Stimulated activated CD8-positive, alpha-beta memory T cell treated with anti-CD3 and anti-CD28 coated beads, Interleukin-4, amount 100 ng/mL, for 48 hours (primary cell): ENCODE data around the gene CTXND2.
"Not testable (repeated sequence)": the region's sequence is repeated elsewhere in the genome, so short reads cannot be mapped to it uniquely, and the experiment has no call there.

Source experiments
- DNase-seq: peaks from one replicate; pipeline ENCODE4 v3.0.0-alpha.2; 2020

Gene CTXND2

DNA sequence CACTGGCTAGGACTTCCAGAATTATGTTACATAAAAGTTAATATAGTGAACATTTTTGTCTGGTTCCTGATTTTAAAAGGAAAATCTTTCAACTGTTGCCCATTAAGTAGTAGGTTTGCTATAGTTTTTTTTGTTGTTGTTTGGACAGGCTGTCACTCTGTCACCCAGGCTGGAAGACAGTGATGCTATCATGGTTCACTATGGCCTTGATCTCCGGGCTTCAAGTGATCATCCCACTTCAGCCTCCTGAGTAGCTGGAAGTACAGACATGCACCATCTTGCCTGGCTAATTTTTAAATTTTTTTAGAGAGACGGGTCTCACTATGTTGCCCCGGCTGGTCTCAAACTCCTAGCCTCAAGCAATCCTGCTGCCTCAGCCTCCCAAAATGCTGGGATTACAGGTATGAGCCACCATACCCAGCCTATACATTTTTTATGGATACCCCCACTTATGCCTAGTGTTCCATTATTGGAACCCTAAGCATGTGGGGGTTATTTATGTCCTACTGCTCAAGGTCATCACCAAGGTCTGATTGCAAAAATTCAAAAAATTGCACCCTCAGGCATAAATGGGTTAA is 6.5 kb downstream of the CTXND2 start:
- DNase-seq, result no peak

DNA sequence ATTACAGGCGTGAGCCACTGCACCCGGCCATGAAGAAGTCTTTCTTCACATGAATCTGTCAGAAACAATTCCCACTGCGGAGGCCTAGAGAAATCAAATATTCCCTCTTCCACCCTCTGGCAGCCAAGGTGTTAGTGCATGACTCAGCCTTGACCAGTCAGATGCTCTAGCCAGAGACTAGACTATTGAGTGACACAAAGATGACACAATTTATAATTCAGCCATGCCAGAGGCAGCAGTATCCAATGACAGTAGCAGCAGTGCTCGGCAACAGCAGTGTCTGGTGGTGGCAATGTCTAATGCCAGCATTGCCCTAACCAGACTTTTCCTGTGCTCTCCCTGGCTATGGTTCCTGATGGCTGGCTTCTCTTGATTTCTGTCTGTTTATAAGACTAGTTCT is 8.7 kb downstream of the CTXND2 start:
- DNase-seq, result no peak

DNA sequence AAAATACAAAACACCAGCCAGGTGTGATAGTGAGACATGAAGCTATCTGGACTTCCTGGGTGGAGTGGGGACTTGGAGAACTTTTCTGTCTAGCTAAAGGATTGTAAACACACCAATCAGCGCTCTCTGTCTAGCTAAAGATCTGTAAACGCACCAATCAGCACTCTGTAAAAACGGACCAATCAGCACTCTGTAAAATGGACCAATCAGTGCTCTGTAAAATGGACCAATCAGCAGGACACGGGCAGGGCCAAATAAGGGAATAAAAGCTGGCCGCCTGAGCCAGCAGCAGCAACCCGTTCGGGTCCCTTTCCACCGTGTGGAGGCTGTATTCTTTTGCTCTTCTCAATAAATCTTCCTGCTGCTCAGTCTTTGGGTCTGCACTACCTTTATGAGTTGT is 12.9 kb downstream of the CTXND2 start:
- not testable (repeated sequence) for DNase-seq

DNA sequence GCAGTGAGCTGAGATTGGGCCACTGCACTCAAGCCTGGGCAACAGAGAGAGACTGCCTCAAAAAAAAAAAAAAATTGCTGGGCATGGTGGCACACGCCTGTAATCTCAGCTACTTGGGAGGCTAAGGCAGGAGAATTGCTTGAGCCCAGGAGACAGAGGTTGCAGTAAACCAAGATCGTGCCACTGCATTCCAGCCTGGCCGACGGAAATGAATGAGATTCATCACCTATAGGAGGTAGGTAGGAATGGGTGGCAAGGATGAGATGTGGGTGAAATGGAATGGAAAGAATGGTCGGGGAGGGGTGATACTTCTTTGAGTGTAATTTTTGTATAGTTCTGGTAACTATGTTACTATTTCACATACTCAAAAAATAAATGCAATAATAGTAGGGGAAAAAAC is 15.4 kb downstream of the CTXND2 start:
- DNase-seq, result no peak

DNA sequence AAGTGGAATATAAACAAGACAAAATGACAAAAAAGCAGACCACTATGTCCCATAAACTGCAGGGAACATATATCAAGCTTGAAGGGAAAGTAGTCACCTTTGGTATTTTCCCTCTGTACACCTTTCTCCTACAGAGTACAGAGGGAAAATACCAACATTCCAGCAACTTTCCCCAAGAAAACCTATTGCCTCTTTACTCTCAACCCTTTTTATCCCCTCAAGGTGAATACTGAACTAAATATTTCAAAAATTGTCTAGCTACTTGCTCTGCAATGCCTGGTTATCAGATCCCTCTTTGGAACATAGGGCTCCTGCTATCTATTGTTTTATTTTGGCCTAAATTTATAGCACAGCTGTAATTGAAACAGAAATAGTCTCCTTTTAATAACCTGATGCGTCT is 15.8 kb downstream of the CTXND2 start:
- no peak for DNase-seq

DNA sequence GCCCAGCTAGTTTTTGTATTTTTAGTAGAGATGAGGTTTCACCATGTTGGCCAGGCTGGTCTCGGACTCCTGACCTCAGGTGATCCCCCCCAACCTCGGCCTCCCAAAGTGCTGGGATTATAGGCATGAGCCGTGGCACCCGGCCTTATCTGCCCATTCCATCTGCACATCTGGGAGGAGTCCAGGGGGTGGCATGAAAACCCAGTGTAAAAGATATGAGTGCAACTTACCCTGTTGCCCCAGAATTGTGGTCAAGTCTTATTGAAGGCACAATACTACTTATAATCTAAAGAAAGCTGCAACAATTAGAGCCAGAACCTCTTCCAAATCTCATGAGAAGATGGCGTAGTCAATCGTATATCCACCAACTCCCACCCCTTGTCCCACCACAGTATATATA is 18.4 kb downstream of the CTXND2 start:
- DNase-seq, result no peak

DNA sequence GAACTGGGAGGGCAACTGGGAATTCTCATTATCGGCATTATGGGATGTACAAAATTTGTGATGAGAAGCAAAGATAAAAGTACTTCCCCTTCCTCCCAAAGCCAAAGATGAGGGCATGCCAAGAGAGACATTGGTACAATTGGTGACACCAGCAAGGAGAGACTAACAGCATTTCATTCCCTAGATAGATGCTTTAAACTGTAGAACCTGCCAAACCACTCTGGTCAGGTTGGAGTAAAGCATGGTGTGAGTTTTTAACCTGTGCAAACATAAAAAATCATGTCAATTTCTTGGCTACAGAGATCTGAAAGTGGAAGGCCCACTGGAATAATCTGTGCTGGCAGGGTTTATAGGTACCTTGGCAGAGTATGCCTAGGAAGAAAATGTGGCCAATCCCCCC is 19.4 kb downstream of the CTXND2 start:
- no peak for DNase-seq

DNA sequence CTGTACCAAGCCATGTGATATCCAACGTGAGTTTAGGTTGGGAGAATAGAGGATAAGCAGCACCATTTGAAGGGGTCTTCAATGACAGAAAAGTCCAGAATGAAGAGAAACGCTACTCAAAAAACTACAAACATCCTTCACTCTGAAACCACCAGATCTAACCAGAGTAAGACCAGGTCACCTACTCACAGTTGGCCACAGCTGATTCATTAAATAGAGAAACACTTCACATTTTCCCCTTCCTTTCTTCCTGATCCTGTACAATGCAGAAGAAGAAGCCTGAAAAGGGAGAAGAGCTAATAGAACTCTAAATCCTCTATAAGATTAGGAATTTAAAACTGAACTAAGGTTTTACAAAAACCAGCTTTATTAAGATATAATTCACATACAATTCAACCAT is 19.9 kb downstream of the CTXND2 start:
- no peak for DNase-seq

DNA sequence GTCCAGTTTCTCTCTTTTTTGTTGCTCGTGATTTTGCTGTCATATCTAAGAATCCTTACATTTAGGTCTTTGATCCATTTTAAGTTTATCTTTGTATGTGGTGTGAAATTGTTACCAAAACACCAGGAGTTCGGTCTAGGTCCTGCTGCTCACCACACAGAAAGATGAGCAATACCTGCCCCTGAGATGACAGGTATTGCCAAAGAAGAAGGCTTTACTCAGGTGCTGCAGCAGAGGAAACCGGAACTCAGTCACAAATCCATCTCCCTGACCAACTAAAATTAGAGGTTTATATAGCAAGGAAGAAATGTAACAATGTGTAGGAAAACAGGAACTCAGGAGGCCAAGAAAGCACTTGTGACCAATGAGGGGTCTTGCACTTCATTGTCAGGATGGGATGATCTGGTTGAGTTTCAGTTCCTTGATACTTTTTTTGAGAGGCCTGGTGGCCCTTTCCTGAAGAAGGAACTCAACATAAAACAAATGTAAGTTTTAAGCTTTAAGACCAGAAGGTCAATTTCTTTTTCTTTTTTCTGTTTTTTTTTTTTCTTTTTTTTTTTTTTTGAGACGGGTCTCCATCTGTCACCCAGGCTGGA is 22.7 kb downstream of the CTXND2 start:
- no peak for DNase-seq

DNA sequence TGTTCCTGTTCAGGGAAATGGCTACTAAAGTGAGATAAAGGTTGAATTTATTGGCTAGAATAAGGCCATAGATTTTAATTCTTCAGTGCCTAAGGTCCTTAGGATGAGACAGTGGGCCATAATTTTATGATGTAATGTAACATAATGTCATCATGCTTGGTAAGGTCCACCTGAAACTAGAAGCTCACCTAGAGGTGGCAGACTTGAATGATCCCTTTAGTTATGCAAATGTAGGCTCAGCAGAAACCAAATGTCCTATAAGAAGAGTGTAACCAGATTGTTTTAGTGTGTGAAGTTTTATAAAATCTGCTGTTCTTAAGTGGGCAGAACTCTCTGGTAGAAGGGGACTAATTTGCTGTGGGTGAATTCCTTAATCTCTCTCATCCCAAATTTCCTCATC is 25.7 kb downstream of the CTXND2 start:
- no peak for DNase-seq

DNA sequence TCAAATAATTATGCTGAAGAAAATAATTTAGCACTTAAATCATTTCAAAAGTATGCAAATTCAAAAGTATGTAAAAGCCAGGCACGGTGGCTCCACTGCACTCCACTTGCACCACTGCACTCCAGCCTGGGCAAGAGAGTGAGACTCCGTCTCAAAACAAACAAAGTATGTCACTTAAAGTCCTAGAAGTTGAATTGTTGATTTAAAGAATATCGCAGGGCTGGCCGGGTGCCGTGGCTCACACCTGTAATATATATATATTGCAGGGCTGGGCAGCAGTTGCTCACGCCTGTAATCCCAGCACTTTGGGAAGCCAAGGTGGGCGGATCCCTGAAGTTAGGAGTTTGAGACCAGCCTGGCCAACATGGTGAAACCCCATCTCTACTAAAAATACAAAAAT is 30.5 kb downstream of the CTXND2 start:
- no peak for DNase-seq

DNA sequence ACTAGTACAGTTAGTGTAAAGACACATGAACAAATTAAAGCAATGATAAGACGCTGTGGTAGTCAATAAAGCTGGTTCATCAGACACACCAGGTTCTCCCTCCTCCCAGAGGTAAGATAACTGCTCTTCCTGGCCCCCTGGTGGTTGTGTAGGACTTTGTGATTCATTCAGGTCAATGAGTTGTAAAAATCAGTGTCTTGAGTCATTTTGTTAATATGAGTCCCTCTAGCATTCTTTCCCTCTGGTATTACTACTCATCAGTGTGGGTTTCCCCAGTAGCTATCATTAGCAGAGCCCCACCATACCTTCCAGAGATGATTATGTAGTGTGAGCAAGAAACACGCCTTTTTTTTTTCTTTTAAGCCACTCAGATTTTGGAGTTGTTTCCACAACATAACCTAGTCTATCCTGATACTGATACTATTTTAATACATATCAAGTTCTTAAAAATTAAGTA is 35.6 kb downstream of the CTXND2 start:
- DNase-seq, result peak; percentile 80

DNA sequence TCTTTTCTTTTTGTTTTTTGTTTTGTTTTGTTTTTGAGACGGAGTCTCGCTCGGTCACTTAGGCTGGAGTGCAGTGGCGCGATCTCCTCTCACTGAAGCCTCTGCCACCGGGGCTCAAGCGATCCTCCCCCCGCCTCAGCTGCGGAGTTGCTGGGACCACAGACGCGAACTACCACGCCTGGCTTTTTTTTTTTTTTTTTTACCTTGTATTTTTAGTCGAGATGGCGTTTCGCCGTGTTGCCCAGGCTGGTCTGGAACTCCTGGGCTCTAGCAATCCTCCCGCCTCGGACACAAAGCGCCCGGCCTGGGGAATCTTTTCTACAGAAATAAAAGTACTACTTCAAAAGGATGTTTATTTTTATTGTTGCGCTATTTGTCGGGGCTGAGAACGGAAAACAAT is 38.1 kb downstream of the CTXND2 start:
- peak; percentile 26 for DNase-seq

DNA sequence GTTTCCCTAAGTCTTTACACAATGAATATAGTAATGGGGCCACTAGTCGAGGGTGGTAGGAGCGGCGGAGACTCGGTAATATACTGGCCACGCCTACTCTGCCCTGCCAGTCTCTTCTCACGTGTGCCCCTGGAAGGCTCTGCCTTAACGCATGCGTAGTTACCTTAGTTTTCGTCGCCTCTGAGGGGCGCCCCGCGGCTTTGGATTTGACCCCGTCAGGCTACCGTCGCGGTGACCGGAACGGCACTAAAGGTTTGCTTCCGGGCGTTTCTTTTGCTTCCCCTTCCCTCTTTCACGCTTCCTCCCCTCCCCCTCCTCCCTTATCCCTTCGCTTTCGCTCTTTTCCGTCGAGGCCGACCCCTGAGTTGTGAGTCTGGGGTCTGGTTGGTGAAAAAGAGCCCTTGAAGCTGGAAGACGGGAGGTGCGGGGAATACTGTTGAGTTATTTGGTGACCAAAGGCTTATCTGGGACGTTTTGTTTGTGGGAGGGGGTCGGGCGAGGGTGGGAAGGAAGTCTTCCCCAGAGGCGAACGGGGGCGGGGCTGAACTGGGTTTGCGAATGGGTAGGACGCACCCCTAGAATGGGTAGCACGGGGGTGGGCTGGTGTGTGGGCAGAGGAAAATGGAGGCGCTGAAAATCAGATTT is 39.3 kb downstream of the CTXND2 start, which contains the start of gene SETDB1:
TSS of gene SETDB1 (plus strand) at position 267 of the 645 bp plus-strand sequence. CDS start 1,352 bp downstream, outside the sequence.
- DNase-seq, result peak; percentile 96

DNA sequence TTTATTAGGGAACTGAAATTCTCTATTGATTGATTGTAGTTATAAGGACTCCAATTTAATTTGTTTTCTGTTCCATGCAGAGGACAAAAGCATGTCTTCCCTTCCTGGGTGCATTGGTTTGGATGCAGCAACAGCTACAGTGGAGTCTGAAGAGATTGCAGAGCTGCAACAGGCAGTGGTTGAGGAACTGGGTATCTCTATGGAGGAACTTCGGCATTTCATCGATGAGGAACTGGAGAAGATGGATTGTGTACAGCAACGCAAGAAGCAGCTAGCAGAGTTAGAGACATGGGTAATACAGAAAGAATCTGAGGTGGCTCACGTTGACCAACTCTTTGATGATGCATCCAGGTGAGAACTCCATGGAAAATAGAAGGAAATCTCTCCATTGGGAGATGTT is 40.7 kb downstream of the CTXND2 start:
- no peak for DNase-seq

DNA sequence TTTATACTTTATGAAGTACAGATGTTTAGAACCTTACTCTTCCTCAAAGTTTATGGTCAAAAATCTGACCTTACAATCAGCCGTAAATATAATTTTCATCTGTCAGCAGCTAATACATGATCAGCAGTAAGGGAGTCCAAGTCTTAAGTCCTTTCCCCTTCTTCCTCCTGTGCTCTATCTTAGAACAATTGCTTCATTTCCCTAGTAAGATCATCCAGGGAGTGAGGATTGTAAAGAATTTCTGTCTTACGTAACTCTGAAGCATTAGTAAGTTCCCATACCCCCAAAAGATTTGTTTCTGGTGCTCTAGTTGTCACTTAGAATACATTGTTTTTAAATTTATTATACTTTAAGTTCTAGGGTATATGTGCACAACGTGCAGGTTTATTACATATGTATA is 41.4 kb downstream of the CTXND2 start:
- no peak for DNase-seq

DNA sequence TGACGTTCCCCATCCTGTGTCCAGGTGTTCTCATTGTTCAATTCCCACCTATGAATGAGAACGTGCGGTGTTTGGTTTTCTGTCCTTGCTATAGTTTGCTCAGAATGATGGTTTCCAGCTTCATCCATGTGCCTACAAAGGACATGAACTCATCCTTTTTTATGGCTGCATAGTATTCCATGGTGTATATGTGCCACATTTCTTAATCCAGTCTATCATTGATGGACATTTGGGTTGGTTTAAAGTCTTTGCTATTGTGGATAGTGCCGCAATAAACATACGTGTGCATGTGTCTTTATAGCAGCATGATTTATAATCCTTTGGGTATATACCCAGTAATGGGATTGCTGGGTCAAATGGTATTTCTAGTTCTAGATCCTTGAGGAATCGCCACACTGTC is 41.8 kb downstream of the CTXND2 start:
- not testable (repeated sequence) for DNase-seq

DNA sequence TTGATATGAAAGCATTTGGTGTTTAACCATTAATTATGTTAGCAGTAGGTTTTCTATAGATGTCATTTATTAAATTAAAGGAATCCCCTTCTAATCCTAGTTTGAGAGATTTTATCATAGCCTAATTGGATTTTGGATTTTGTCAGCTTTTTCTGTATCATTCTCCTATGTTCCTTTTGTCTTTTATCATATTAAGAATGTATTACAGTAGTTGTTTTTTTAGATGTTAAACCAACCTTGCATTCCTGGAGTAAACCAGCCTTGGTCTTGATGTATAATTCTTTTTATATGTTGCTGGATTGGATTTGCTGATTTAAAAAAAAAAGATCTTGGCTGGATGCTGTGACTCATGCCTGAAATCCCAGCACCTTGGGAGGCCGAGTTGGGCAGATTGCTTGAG is 44.8 kb downstream of the CTXND2 start:
- DNase-seq, result no peak

DNA sequence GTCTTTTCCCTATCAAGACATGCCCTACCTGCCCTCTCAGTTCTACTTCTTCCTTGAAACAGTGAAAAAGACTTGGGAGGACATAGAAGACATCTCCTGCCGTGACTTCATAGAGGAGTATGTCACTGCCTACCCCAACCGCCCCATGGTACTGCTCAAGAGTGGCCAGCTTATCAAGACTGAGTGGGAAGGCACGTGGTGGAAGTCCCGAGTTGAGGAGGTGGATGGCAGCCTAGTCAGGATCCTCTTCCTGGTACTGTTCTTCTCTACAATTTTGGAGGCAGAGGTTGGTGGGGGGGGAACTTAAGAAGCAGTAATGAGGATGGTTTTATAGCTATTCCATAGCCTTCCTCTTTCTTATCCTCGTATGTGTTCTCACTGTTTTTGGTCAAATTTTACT is 57.9 kb downstream of the CTXND2 start:
- no peak for DNase-seq

DNA sequence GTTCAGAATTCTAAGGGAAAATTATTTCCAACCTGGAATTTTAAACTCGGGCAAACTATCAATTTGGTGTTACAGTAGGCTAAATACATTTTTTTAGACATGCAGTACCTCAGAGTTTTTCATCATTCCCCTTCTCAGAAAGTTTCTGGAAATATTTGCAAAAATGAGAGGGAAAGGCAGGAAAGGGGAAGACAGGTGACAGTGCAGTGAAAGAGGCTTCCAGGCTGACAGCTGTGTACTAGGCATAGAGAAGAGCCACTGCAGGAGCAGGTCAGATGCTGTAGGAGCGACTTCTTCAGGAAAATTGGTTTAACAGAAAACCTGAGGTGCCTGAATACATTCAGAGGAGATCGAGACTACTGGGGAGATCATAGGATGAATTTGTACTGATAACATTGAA is 67.8 kb downstream of the CTXND2 start:
- no peak for DNase-seq

DNA sequence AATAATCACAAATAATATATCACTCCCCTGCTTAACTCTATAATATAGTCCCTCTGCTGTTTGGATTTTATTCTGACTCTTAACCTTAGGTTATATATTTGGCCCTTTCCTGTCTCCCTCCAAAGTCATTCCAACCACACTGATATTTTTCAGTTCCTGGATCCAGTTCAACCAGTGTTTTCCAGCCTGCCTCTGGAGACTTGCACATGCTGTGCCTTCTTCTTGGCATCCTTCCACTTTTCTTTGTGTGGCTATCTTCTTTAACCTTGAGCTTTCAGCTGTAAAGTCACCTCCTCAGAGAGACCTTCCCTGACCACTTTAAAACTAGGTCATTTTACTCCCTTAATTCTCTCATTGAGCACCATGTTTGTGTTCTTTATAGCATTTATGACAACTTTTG is 68.3 kb downstream of the CTXND2 start:
- no peak for DNase-seq

DNA sequence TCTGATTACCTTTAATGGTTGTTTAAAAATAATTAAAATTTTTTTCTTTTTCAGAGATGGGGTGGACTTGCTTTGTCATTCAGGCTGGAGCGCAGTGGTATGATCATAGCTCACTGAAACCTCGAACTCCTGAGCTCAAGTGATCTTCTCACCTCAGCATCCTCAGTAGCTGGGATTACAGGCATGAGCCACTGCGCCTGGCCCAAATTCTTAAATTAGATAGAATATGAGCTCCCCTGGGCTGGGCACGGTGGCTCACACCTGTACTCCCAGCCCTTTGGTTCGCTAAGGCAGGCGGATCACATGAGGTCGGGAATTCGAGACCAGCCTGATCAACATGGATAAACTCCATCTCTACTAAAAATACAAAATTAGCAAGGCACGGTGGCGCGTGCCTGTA is 70.7 kb downstream of the CTXND2 start:
- no peak for DNase-seq

DNA sequence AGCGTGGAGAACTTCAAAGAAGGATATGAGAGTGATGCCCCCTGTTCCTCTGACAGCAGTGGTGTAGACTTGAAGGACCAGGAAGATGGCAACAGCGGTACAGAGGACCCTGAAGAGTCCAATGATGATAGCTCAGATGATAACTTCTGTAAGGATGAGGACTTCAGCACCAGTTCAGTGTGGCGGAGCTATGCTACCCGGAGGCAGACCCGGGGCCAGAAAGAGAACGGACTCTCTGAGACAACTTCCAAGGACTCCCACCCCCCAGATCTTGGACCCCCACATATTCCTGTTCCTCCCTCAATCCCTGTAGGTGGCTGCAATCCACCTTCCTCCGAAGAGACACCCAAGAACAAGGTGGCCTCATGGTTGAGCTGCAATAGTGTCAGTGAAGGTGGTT is 73.7 kb downstream of the CTXND2 start:
- DNase-seq, result no peak

DNA sequence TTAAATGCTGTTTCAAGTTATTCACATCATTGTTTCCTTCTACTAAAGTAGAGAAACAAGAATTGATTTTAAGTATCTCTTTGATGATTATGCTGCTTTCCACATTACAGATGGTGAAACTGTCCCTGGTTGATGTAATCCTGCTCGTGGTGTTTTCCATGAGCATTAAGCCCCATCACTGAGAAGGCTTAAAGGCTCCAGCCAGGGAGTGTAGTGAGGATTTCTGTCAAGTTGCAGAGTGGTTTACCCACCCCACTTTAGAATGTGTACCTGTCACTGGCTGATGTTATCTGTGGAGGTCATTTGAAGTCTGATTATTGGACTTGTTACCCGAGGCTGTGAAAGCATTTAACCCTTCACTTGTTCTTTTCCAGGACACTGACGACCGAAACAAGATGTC is 74.8 kb downstream of the CTXND2 start:
- no peak for DNase-seq
